B cell (primary cell): ENCODE measurements around the gene HSD17B4.

Source experiments
- EZH2 ChIP-seq: IDR thresholded peaks from 2 replicates; pipeline ENCODE4 v1.6.1; 2012; ENCODE audit warnings: borderline replicate concordance, low read depth, mild to moderate bottlenecking, moderate library complexity, low read length; ENCODE audit not compliant: insufficient read depth, poor library complexity, severe bottlenecking
- TF ChIP-seq, protein P1 (sequence below): fragments of 200-600 bp; IDR thresholded peaks from one replicate; pipeline ENCODE4 v1.8.0; 2022; ENCODE audit warnings: antibody characterized with exemption, mild to moderate bottlenecking

DNA sequence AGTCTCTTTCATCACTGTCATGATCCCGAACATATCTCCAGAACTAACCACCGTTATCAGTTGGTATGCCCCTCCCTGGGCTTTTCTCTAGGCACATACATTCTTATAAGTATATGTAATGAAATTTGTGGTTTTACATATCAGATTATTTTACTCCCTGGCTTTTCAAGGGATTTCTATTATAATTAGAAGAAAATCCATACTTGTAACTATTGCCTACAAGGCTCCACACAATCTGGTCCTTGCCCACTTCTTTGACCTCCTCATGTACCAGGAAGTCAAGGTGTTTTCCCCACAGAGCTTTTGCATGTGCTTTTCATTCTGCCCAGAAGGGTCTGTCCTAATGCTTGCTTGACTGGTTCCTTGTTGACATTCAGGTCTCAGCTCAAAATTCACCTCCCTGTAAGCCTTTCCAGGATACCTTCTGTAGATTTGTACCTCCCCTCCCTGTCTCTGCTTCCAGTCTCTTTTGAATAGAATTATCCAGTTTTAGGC, 33.6 kb upstream of the HSD17B4 start:
- TF ChIP-seq, protein P1, sequence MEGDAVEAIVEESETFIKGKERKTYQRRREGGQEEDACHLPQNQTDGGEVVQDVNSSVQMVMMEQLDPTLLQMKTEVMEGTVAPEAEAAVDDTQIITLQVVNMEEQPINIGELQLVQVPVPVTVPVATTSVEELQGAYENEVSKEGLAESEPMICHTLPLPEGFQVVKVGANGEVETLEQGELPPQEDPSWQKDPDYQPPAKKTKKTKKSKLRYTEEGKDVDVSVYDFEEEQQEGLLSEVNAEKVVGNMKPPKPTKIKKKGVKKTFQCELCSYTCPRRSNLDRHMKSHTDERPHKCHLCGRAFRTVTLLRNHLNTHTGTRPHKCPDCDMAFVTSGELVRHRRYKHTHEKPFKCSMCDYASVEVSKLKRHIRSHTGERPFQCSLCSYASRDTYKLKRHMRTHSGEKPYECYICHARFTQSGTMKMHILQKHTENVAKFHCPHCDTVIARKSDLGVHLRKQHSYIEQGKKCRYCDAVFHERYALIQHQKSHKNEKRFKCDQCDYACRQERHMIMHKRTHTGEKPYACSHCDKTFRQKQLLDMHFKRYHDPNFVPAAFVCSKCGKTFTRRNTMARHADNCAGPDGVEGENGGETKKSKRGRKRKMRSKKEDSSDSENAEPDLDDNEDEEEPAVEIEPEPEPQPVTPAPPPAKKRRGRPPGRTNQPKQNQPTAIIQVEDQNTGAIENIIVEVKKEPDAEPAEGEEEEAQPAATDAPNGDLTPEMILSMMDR: no peak
- TF ChIP-seq EZH2: no peak
